RWPE1 (cell line): Measurements from ENCODE around the gene TNFAIP2.

Experiments
- CTCF ChIA-PET: fragments of 350-600 bp; sonication (Branson Sonifier 250); formaldehyde crosslinking; extraction: SDS; loops from one replicate; lab custom pipeline; 2021; lab: Yijun Ruan, JAX
- POLR2A ChIA-PET: fragments of 400-600 bp; formaldehyde crosslinking; extraction: SDS; loops from one replicate; lab custom pipeline; 2020; ENCODE audit warnings: antibody characterized with exemption; ENCODE audit not compliant: low non-redundant PET; lab: Yijun Ruan, JAX
- DNase-seq: peaks from one replicate; pipeline ENCODE4 v3.0.0; 2012; ENCODE audit warnings: low spot score
- H3K27ac ChIP-seq: fragments of 450-650 bp; 2 replicates; pipeline ENCODE4 v1.5.1; 2017
- CTCF ChIP-seq: fragments of 450-650 bp; conservative IDR thresholded peaks from 2 replicates; pipeline ENCODE4 v1.5.1; 2017; ENCODE audit warnings: low read depth, mild to moderate bottlenecking

TNFAIP2 gene

GRCh38 chr14:103081951-103082350, 41.3 kb upstream of the TNFAIP2 start:
- no peak overlapping the region for H3K27ac ChIP-seq
- CTCF ChIA-PET, result no interaction called here
- DNase-seq, result no peak
- POLR2A ChIA-PET, result no interaction called here
- TF ChIP-seq CTCF, result no peak

- H3K27ac ChIP-seq, result no peak within 1 kb of the TSS
- TF ChIP-seq CTCF, result no peak
- ChIA-PET CTCF (interaction anchor here (0.9 kb wide), 1 partner anchor 21 kb away, joined by 3 read pairs; no protein-coding TSS in a partner anchor), POLR2A (no interaction called here)
- no peak for DNase-seq
Measured at GRCh38 chr14:103084021-103084919, 39.0 kb upstream of the TNFAIP2 start, which contains the start of gene LBHD2. Gene LBHD2 (plus strand): TSS chr14:103084210. CDS start chr14:103086013, 1,803 bp downstream.

- CTCF ChIA-PET, result interaction anchor here (0.7 to 1.4 kb wide), 2 partner anchors 11 to 208 kb away, joined by 3 to 4 read pairs; no protein-coding TSS in a partner anchor
- POLR2A ChIA-PET, result no interaction called here
- no peak overlapping the region for H3K27ac ChIP-seq
- no peak for DNase-seq
- TF ChIP-seq CTCF, result no peak
Measured at GRCh38 chr14:103085106-103086091, 37.9 kb upstream of the TNFAIP2 start.

DNA sequence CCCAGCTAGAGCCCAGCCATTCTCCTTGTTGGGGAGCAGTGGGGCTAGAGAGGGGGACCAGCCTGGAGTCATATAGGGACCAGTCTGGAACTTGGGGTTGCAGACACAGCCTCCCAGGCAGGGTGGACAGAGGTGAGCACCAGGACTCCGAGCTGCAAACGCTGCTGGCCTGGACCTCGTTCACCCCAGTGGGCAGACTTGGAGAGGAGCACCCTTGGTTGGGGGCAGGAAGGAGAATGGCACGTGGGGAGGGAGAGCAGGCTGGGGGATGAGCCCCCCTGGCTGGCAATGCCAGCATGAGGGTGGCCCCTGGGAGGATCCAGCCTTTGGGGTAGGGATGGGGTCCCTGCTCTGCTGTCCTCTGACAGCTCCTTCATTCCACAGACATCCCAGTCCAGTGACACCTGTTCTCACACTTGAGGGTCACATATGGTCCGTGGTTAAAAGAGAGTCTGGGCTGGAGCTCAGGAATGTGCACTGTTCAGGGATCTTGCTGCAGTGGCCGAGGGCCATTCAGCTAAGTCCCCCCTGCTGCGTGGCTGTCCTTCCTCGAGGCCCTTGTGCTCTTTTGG, 36.4 kb upstream of the TNFAIP2 start:
- H3K27ac ChIP-seq, result no peak overlapping the region
- no peak for TF ChIP-seq CTCF
- ChIA-PET POLR2A (interaction anchor here (0.7 kb wide), 1 partner anchor 247 kb away, joined by 4 read pairs; the partner anchor contains the start of gene EIF5), CTCF (interaction anchor here (0.7 to 1.6 kb wide), 4 partner anchors 8 to 17 kb away, joined by 3 to 4 read pairs (median 3); no protein-coding TSS in a partner anchor)
- no peak for DNase-seq

DNA sequence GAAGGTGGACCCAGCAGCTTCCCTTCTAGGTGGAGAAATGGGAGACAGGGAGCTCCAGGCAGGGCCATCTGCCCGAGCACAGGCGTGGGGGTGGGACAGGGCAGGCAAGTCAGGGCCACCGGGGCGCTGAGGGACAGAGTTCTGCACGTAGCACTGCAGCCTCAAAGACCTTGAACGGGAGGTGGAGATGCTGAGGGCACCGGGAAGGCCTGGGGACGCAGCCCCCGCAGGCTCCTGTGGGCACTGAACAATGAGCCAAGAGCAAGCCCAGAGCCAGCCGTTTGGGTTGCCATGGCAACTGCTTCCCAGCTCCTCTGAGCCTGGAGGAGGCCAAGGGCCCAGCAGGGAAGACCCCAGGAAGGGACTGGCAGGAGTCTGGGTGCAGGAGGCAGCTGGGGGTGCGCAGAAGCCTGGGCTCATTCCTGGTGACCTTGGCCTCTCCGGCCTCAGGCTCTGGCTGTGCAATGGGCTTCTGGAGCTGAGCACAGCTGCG, 35.9 kb upstream of the TNFAIP2 start:
- TF ChIP-seq CTCF, result no peak
- ChIA-PET CTCF (interaction anchor here (0.7 to 1.6 kb wide), 3 partner anchors 9 to 16 kb away, joined by 3 to 4 read pairs (median 3); no protein-coding TSS in a partner anchor), POLR2A (interaction anchor here (0.7 kb wide), 1 partner anchor 247 kb away, joined by 4 read pairs; the partner anchor contains the start of gene EIF5)
- DNase-seq, result no peak
- no peak overlapping the region for H3K27ac ChIP-seq
